Natural killer cell (primary cell): ENCODE data around the gene CFAP54. TPM values are rescaled to one million over a fixed set of nuclear protein-coding genes. Genes with fewer than 3 reads are reported as not detected.

Source experiments
- ATAC-seq, 3 donors: fragments of 150-1000 bp in 2 of 3; fragments of 200-7000 bp in 1 of 3; cut with Tn5 transposase; 1 replicate in 1 of 3; 2 replicates in 2 of 3; pipeline ENCODE4 v1.10.0; 2021; ENCODE audit warnings: mild to moderate bottlenecking in 2 of 3, moderate library complexity in 2 of 3
- DNase-seq, 2 donors: peaks; one replicate each; pipeline versions ENCODE4 v3.0.0 to v3.0.0-alpha.2; 2013 to 2021; ENCODE audit warnings: mixed read lengths in 1 of 2
- H3K27ac ChIP-seq: one replicate; pipeline ENCODE4 v1.5.1; 2013; ENCODE audit warnings: mild to moderate bottlenecking, low read length
- H3K27me3 ChIP-seq: one replicate; pipeline ENCODE4 v1.6.1; 2013; ENCODE audit warnings: low read length; ENCODE audit not compliant: control insufficient read depth, insufficient read depth
- H3K36me3 ChIP-seq: one replicate; pipeline ENCODE4 v1.6.1; 2013; ENCODE audit warnings: low read length; ENCODE audit not compliant: control insufficient read depth, insufficient read depth
- H3K4me1 ChIP-seq: one replicate; pipeline ENCODE4 v1.6.1; 2013; ENCODE audit warnings: low read length; ENCODE audit not compliant: control insufficient read depth, insufficient read depth
- H3K4me3 ChIP-seq: one replicate; pipeline ENCODE4 v1.5.1; 2013; ENCODE audit warnings: low read length
- H3K9me3 ChIP-seq: one replicate; pipeline ENCODE4 v1.6.1; 2013; ENCODE audit warnings: low read length; ENCODE audit not compliant: control insufficient read depth, insufficient read depth
- H3K27ac Mint-ChIP-seq, 2 donors: one replicate each; pipeline ENCODE4 v1.8.0; 2022; ENCODE audit warnings: mild to moderate bottlenecking in 2 of 2, mixed read lengths in 2 of 2, moderate library complexity in 1 of 2
- H3K27me3 Mint-ChIP-seq, 2 donors: one replicate each; pipeline ENCODE4 v1.8.0; 2022; ENCODE audit warnings: low read depth in 2 of 2, mixed read lengths in 2 of 2
- H3K36me3 Mint-ChIP-seq: one replicate; pipeline ENCODE4 v1.8.0; 2022; ENCODE audit warnings: mixed read lengths
- H3K4me1 Mint-ChIP-seq, 2 donors: one replicate each; pipeline ENCODE4 v1.8.0; 2022; ENCODE audit warnings: mixed read lengths in 2 of 2
- H3K4me3 Mint-ChIP-seq: one replicate; pipeline ENCODE4 v1.8.0; 2022; ENCODE audit warnings: mild to moderate bottlenecking, moderate library complexity, mixed read lengths
- H3K9me3 Mint-ChIP-seq, 2 donors: one replicate each; pipeline ENCODE4 v1.8.0; 2022; ENCODE audit warnings: mixed read lengths in 2 of 2
- WGBS: methylation state at CpG from one replicate; pipeline ENCODE4 v1.1.7; 2013; ENCODE audit warnings: missing lambda C conversion rate; ENCODE audit not compliant: insufficient coverage; 5-methylcytosine and 5-hydroxymethylcytosine counted together
- intact Hi-C: fragments of 100-400 bp; cut with micrococcal nuclease; formaldehyde crosslinking; loops from one replicate; pipeline ENCODE4 v1.14.2; 2022
- total RNA-seq, 4 donors: library from RNA; stranded (reverse); fragments of 120-200 nt in 1 of 4; gene quantifications; one replicate each; pipeline versions ENCODE4 v1.2.3 to v1.2.4, GENCODE V29; 2013 to 2022
- TF ChIP-seq, protein P1 (sequence below): fragments of 200-600 bp; IDR thresholded peaks from one replicate; pipeline ENCODE4 v1.8.0; 2022; ENCODE audit warnings: antibody characterized with exemption

The CFAP54 gene
- total RNA-seq, 3 donors from 2014 or later (not counting 1 experiment from before 2014, with no cell fraction given), result 0.56 to 1.5 (median 1.2) TPM

DNA sequence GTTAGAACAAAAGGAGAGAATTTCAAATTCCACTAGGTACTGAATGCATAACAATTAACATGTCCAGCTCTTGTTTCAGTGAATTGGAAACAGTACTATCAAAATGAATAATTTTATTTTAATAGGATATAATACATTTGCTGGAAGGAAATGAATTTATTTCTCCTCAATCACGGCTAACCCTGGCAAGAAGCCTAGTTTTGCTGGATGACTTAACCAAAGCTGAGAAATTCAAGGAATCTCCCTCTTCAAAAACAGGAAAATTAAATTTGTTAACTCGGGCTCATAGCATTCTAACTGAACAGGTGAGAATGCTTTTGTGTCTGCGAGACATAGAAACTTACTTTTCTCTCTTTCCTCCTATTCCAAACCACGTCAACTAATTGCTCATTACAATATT lies 254.2 kb downstream of the CFAP54 start:
- intact Hi-C loops, result no loop called here
- H3K36me3 ChIP-seq, result no peaks in the 10 kb centered on the region
- WGBS, result 90% methylated on average over 3 of the region's 4 CpGs
- H3K4me1 ChIP-seq, result no peaks in the 10 kb centered on the region
- H3K27ac ChIP-seq, result no peak overlapping the region
- no peak overlapping the region for H3K4me3 ChIP-seq
- H3K27me3 ChIP-seq, result no peaks in the 10 kb centered on the region
- H3K4me1 Mint-ChIP-seq, result no peaks in the 10 kb centered on the region
- H3K27ac Mint-ChIP-seq, result no peak overlapping the region
- TF ChIP-seq, protein P1, sequence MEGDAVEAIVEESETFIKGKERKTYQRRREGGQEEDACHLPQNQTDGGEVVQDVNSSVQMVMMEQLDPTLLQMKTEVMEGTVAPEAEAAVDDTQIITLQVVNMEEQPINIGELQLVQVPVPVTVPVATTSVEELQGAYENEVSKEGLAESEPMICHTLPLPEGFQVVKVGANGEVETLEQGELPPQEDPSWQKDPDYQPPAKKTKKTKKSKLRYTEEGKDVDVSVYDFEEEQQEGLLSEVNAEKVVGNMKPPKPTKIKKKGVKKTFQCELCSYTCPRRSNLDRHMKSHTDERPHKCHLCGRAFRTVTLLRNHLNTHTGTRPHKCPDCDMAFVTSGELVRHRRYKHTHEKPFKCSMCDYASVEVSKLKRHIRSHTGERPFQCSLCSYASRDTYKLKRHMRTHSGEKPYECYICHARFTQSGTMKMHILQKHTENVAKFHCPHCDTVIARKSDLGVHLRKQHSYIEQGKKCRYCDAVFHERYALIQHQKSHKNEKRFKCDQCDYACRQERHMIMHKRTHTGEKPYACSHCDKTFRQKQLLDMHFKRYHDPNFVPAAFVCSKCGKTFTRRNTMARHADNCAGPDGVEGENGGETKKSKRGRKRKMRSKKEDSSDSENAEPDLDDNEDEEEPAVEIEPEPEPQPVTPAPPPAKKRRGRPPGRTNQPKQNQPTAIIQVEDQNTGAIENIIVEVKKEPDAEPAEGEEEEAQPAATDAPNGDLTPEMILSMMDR, result no peak
- no peak for ATAC-seq
- no peaks in the 10 kb centered on the region for H3K36me3 Mint-ChIP-seq
- peaks cover 0 to 2% of the 10 kb centered on the region in 2 donors for H3K9me3 Mint-ChIP-seq
- no peak for DNase-seq
- H3K4me3 Mint-ChIP-seq, result no peak overlapping the region
- peaks cover 6 to 15% of the 10 kb centered on the region in 2 donors for H3K27me3 Mint-ChIP-seq
- no peaks in the 10 kb centered on the region for H3K9me3 ChIP-seq

DNA sequence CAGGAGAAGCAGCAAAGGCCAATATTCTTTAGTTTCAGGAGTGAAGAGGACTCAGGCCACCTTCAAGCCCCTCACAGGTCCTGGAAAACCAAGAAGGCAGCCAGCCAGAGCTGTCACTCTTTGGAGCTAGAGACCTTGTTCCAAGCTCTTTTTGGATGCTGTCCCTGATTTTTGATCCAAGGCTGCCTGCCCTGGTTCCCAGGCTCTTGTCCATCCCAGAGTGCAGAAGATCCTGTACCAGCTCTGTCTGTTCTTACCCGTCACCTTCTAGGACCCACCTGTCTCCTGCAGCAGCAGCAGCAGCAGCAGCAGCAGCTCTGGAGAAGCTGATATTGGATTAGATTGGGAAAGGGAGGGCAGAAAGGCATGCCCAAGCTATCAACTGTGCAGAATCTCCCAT lies 260.6 kb downstream of the CFAP54 start:
- H3K27ac ChIP-seq, result no peak overlapping the region
- Mint-ChIP-seq H3K27ac (no peak overlapping the region), H3K36me3 (no peaks in the 10 kb centered on the region), H3K27me3 (peaks cover 11 to 23% of the 10 kb centered on the region in 2 donors), H3K4me1 (no peaks in the 10 kb centered on the region), H3K4me3 (no peak overlapping the region), H3K9me3 (peaks cover 0 to 2% of the 10 kb centered on the region in 2 donors)
- no peak for ATAC-seq
- H3K36me3 ChIP-seq, result no peaks in the 10 kb centered on the region
- TF ChIP-seq, protein P1, result no peak
- H3K4me1 ChIP-seq, result no peaks in the 10 kb centered on the region
- DNase-seq, result no peak
- no peak overlapping the region for H3K4me3 ChIP-seq
- intact Hi-C loops, result no loop called here
- no peaks in the 10 kb centered on the region for H3K27me3 ChIP-seq
- 89% methylated on average over 1 of the region's 1 CpG for WGBS
- H3K9me3 ChIP-seq, result no peaks in the 10 kb centered on the region

DNA sequence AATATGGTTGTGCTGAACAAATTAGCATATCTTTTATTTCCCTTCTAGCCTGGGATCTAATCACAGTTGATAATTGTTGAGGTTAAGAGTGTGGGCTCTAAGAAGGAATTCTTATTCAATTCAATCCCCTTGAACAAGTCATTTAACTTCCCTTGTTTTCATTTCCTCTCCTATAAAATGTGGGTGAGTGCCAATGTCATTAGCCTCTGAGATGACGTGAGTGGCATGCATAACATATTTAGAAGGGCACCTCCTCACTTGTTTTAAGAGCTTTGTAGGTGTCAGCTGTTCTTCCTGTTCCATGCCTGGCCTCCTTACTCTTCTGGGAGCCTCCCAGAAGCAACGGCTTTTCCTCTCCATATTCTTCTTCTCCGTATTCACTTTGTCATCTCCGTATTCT lies 262.2 kb downstream of the CFAP54 start:
- WGBS, result 25% methylated on average over 2 of the region's 4 CpGs
- Mint-ChIP-seq H3K9me3 (peaks cover 2% of the 10 kb centered on the region in 2 donors), H3K27me3 (peaks cover 8 to 13% of the 10 kb centered on the region in 2 donors), H3K36me3 (no peaks in the 10 kb centered on the region), H3K27ac (no peak overlapping the region), H3K4me1 (no peaks in the 10 kb centered on the region), H3K4me3 (no peak overlapping the region)
- no peaks in the 10 kb centered on the region for H3K9me3 ChIP-seq
- ATAC-seq (no peak), DNase-seq (no peak)
- no peak overlapping the region for H3K4me3 ChIP-seq
- H3K36me3 ChIP-seq, result no peaks in the 10 kb centered on the region
- intact Hi-C loops, result no loop called here
- no peaks in the 10 kb centered on the region for H3K27me3 ChIP-seq
- H3K4me1 ChIP-seq, result no peaks in the 10 kb centered on the region
- H3K27ac ChIP-seq, result no peak overlapping the region
- TF ChIP-seq, protein P1, result no peak

DNA sequence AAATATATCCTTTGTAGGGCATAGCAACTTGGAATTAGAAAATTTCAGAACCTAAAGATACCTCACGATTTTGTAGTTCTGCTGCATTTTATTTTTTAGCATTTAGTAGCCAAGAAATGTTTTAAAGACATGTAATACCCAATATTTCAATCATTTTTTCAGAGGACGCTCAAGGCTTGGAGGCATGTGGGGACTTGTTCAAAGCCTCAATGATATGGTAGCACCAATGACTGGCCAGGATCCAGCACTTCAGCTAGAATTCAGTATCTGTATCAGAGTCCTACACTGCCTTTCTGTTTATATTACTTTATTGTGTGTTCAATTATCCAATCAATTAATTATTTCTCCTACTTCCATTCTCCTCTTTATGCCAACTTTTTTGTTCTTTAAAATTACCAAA lies 262.8 kb downstream of the CFAP54 start:
- H3K27ac ChIP-seq, result no peak overlapping the region
- H3K36me3 Mint-ChIP-seq, result no peaks in the 10 kb centered on the region
- H3K4me3 ChIP-seq, result no peak overlapping the region
- no peaks in the 10 kb centered on the region for H3K4me1 ChIP-seq
- intact Hi-C loops, result no loop called here
- no peaks in the 10 kb centered on the region for H3K9me3 ChIP-seq
- H3K27ac Mint-ChIP-seq, result no peak overlapping the region
- DNase-seq, result no peak
- ATAC-seq, result no peak
- no peaks in the 10 kb centered on the region for H3K27me3 ChIP-seq
- H3K4me3 Mint-ChIP-seq, result no peak overlapping the region
- peaks cover 7 to 8% of the 10 kb centered on the region in 2 donors for H3K27me3 Mint-ChIP-seq
- no peaks in the 10 kb centered on the region for H3K36me3 ChIP-seq
- H3K4me1 Mint-ChIP-seq, result no peaks in the 10 kb centered on the region
- H3K9me3 Mint-ChIP-seq, result peaks cover 0 to 2% of the 10 kb centered on the region in 2 donors
- TF ChIP-seq, protein P1, result no peak
- 40% methylated on average over 1 of the region's 2 CpGs for WGBS
